GM23338 (cell line): ENCODE results near the gene SMIM45.

Experiments used
- CREB1 ChIP-seq: fragments of 250-450 bp; sonication (Bioruptor Pico); IDR thresholded peaks from 2 replicates; pipeline ENCODE4 v1.5.0; 2020; ENCODE audit warnings: low read depth, mild to moderate bottlenecking, moderate library complexity
- EZH2 ChIP-seq: fragments of 200-600 bp; sonication (generic); IDR thresholded peaks from one replicate; pipeline ENCODE4 v1.8.0; 2017; ENCODE audit warnings: antibody characterized with exemption, mild to moderate bottlenecking, low read depth; ENCODE audit not compliant: unreplicated experiment
- EZH2phosphoT487 ChIP-seq: fragments of 200-600 bp; sonication (generic); IDR thresholded peaks from one replicate; pipeline ENCODE4 v1.8.1; 2018; ENCODE audit warnings: antibody characterized with exemption; ENCODE audit not compliant: unreplicated experiment
- JUNB ChIP-seq: IDR thresholded peaks from one replicate; pipeline ENCODE4 v1.6.1; 2016; ENCODE audit warnings: antibody characterized with exemption; ENCODE audit not compliant: unreplicated experiment
- POLR2AphosphoS5 ChIP-seq: IDR thresholded peaks from 2 replicates; pipeline ENCODE4 v1.6.1; 2016; ENCODE audit warnings: antibody characterized with exemption, low read depth
- ZNF114 ChIP-seq: fragments of 250-450 bp; sonication (Bioruptor Pico); IDR thresholded peaks from 2 replicates; pipeline ENCODE4 v1.5.0; 2020; ENCODE audit warnings: mild to moderate bottlenecking, moderate library complexity
- ZNF331 ChIP-seq: fragments of 250-450 bp; sonication (Bioruptor Pico); IDR thresholded peaks from 2 replicates; pipeline ENCODE4 v1.5.0; 2020; ENCODE audit warnings: low read depth, mild to moderate bottlenecking, moderate library complexity
- ZNF462 ChIP-seq: fragments of 250-450 bp; sonication (Bioruptor Pico); IDR thresholded peaks from 2 replicates; pipeline ENCODE4 v1.5.0; 2020; ENCODE audit warnings: mild to moderate bottlenecking, moderate library complexity
- TF ChIP-seq, protein P1 (sequence below), 2 experiments: fragments of 200-600 bp in 1 of 2; sonication (generic) in 1 of 2; conservative IDR thresholded peaks; 2 replicates each; pipeline versions ENCODE4 v1.5.1 to v1.6.1; 2016 to 2017; ENCODE audit warnings: antibody characterized with exemption in 2 of 2, low read depth in 2 of 2, mild to moderate bottlenecking in 2 of 2, moderate library complexity in 1 of 2
- TF ChIP-seq, protein P2 (sequence below): IDR thresholded peaks from 2 replicates; pipeline ENCODE4 v1.6.1; 2016; ENCODE audit warnings: antibody characterized with exemption
- TF ChIP-seq, protein P3 (sequence below): IDR thresholded peaks from one replicate; pipeline ENCODE4 v1.6.1; 2018; ENCODE audit warnings: antibody characterized with exemption; ENCODE audit not compliant: unreplicated experiment

DNA sequence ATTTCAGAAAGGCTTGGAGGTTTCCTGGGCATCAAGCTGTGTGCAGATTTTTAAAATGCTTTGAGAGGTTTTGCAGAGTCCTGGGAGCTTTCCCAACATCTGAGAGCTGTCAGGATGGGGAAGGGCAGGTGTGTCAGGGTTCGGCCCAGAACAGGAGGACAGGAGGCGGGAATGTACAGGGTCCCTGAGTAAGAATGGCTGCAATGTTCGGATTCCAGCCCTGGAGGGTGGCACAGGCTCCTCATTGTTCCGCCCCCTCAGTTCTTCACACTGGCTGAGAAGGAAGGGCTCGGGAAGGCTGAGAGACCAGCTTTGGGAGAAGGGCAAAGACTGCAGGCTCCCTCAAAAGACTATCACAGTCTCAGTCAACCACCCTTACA is 12.2 kb downstream of the SMIM45 start:
- TF ChIP-seq EZH2 (no peak), POLR2AphosphoS5 (no peak), EZH2phosphoT487 (no peak), JUNB (no peak), CREB1 (CRISPR knock-in tag) (no peak), ZNF331 (CRISPR knock-in tag) (no peak), ZNF114 (no peak), ZNF462 (CRISPR knock-in tag) (no peak)
- TF ChIP-seq, protein P1, sequence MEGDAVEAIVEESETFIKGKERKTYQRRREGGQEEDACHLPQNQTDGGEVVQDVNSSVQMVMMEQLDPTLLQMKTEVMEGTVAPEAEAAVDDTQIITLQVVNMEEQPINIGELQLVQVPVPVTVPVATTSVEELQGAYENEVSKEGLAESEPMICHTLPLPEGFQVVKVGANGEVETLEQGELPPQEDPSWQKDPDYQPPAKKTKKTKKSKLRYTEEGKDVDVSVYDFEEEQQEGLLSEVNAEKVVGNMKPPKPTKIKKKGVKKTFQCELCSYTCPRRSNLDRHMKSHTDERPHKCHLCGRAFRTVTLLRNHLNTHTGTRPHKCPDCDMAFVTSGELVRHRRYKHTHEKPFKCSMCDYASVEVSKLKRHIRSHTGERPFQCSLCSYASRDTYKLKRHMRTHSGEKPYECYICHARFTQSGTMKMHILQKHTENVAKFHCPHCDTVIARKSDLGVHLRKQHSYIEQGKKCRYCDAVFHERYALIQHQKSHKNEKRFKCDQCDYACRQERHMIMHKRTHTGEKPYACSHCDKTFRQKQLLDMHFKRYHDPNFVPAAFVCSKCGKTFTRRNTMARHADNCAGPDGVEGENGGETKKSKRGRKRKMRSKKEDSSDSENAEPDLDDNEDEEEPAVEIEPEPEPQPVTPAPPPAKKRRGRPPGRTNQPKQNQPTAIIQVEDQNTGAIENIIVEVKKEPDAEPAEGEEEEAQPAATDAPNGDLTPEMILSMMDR (conservative IDR thresholded peaks at IDR 0.05; ENCODE audit: low read depth in 2 of 2) = no peak
- TF ChIP-seq, protein P2, sequence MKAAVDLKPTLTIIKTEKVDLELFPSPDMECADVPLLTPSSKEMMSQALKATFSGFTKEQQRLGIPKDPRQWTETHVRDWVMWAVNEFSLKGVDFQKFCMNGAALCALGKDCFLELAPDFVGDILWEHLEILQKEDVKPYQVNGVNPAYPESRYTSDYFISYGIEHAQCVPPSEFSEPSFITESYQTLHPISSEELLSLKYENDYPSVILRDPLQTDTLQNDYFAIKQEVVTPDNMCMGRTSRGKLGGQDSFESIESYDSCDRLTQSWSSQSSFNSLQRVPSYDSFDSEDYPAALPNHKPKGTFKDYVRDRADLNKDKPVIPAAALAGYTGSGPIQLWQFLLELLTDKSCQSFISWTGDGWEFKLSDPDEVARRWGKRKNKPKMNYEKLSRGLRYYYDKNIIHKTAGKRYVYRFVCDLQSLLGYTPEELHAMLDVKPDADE = no peak
- TF ChIP-seq, protein P3, sequence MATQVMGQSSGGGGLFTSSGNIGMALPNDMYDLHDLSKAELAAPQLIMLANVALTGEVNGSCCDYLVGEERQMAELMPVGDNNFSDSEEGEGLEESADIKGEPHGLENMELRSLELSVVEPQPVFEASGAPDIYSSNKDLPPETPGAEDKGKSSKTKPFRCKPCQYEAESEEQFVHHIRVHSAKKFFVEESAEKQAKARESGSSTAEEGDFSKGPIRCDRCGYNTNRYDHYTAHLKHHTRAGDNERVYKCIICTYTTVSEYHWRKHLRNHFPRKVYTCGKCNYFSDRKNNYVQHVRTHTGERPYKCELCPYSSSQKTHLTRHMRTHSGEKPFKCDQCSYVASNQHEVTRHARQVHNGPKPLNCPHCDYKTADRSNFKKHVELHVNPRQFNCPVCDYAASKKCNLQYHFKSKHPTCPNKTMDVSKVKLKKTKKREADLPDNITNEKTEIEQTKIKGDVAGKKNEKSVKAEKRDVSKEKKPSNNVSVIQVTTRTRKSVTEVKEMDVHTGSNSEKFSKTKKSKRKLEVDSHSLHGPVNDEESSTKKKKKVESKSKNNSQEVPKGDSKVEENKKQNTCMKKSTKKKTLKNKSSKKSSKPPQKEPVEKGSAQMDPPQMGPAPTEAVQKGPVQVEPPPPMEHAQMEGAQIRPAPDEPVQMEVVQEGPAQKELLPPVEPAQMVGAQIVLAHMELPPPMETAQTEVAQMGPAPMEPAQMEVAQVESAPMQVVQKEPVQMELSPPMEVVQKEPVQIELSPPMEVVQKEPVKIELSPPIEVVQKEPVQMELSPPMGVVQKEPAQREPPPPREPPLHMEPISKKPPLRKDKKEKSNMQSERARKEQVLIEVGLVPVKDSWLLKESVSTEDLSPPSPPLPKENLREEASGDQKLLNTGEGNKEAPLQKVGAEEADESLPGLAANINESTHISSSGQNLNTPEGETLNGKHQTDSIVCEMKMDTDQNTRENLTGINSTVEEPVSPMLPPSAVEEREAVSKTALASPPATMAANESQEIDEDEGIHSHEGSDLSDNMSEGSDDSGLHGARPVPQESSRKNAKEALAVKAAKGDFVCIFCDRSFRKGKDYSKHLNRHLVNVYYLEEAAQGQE = no peak
